ENCODE results near the gene ABCA9. TPM values are rescaled to one million over a fixed set of nuclear protein-coding genes. Genes with fewer than 3 reads are reported as not detected.

ABCA9 gene
- total RNA-seq, 1 donor from 2014 or later: 6.6 TPM

GRCh38 chr17:69065113-69065512 is 4.4 kb upstream of the ABCA9 start:
- DNase-seq: no peak

GRCh38 chr17:69064476-69064875 is 3.7 kb upstream of the ABCA9 start:
- no peak for DNase-seq

DNA sequence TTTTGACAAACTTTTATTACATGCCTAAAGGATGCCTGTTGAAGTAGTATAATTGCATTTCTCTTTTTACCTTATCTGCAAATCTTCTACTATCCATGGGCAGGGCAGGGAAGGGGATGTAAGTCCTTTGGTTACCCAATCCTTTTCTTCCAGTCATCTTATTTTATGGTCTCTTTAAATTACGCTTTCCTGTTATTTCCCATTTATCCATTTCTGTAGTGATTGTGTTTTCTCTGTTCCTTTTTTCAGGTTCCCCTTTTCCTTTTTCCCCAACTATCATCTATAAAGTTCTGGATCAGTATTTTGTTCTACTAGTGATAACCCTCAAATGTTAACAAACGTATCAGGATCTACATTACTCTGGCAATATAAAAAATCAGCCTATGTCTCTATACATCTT is 3.3 kb upstream of the ABCA9 start:
- DNase-seq: no peak

DNA sequence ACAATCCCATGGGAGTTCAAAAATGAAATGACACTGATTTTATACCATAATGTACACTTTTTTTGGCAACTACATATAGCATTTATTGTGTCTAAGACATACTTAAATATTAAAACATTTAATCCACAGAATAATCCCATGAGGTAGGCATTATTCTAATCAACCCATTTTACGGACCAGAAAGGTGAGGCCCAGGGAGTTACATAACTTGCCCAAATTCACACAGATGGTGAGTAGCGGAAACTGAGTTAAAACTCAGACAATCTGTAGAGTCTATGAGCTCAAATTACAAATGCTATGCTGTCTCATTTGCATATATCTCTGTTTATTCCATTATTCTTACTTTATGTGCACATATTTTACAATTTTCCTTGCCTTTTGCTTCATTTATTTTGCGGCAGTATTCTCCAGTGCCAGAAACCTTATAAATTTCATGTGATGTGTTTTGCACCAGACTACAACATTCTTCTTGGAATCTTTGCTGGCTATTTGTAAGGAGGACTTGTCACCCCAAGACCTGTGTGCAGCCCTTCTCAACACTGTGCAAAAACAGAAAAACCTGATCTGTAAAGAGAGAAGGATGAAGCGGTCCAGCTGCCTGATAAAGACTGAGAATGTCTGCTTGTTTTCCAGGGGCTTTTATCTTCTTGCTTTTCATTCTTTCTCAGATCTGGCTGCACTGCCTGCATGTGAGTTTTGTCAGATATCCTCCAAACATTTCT is 2.3 kb upstream of the ABCA9 start:
- DNase-seq: no peak

DNA sequence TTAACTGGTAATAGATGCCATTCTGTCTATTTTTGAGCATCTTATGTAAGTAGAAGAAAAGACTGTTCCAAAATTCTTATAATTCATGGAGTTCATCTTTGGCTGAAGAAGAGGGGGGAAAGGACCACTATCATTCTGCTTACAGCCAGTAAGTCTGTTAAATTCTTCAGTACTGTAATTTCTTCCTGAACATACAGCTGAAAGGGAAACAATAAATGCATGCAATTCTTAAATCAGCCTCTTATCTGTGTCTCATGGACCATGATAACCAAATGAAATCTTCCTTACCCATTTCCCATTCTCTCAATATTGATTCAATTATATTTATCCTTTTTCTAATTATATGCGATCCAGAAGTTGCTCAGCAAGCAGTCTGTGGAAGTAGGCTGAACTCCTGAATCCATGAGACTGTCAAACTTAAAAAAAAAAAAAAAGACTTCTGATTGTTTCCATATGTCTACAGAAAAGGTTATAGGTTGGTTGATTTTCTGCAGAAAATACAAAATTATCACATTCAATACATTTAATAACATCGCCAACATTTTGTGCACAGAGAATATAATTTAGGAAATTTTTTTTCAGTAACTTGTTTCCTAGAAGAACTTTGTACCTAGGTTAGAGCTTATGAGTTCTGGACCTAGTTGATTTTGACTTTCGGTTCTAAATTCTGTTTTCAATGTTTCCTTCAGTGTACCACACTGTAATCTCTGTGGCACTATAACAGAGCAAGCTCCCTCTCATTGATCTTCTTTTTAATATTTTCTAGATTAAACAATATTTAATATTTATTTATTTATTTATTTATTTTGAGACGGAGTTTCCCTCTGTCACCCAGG is 1.2 kb upstream of the ABCA9 start:
- DNase-seq: no peak

- DNase-seq: no peak
Measured at GRCh38 chr17:69059458-69060175, 1.1 kb downstream of the ABCA9 start.

DNA sequence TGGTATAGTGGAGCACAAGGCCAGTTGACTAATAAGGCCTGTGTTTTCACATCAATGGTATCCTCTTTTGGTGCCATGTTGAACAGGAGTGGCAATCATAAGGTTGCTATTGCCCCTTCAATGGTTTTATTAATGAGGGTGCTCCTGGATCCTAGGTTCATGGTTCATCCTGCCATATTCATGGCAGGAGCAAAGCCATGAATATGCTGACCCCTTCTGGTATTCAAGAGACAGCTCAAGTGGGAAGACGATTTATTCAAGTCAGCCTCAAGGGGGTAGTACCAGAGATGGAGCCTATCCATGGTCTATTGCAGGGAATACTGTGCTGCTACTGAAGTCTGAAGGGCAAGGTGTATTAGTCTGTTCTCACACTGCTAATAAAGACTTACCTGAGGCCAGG is 2.6 kb downstream of the ABCA9 start:
- no peak for DNase-seq

DNA sequence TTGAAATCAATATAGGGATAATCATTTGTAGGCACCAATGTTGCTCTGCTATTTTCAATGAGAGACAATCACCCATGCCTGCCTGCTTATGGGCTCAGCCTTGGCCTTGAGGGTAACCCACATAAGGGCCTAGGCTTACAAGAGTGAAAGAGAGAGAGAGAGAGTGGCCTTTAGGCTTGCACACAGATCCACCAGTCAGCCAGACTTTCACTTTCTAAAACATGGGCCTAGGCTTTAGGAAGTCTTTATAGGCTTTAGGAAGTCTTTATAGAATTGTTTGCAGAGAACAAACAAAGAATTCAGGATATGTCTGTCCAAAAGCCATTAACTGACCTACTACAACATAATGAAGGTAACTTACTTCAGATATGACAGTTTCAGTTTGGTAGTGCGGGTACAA is 3.4 kb downstream of the ABCA9 start:
- DNase-seq: no peak

- no peak for DNase-seq
Measured at GRCh38 chr17:69056179-69056823, 4.4 kb downstream of the ABCA9 start.

DNA sequence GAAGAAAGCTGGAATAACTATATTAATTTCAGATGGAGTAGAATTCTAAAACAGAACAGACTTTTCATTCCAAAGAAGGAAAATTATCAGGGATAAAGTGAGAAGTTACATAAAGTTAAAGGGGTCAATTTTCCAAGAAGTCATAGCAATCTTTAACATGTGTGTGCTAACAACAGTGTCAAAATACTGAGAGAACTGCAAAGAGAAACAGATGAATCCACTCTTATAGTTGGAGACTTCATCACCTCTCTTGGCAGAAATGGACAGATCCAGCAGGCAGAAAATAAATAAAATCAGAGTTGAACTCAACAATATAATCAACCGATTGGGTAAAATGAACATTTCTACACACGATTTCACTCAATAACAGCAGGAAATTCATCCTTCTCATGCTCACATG is 5.4 kb downstream of the ABCA9 start:
- DNase-seq: no peak

GRCh38 chr17:69050999-69051775 is 9.5 kb downstream of the ABCA9 start:
- no peak for DNase-seq

DNA sequence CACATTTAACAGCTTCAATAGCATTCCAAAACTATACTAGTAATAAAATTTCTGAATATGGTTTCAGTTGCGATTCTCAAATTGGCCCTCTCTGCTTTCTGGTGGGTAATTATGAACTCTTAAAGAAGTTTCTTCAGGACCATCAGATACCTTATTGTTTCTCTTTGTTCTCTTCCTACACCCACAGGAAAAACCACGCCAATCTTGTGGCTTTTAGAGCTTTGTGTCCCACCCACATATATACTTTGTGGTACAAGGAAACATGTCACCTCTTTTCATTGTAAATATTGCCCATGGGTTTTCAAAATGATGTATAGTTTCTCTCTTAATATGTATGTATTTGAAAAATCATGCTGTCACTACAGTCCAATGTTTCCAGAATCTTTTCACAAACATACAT is 12.1 kb downstream of the ABCA9 start:
- DNase-seq: no peak

GRCh38 chr17:69047368-69048263 is 13.1 kb downstream of the ABCA9 start:
- DNase-seq: no peak

DNA sequence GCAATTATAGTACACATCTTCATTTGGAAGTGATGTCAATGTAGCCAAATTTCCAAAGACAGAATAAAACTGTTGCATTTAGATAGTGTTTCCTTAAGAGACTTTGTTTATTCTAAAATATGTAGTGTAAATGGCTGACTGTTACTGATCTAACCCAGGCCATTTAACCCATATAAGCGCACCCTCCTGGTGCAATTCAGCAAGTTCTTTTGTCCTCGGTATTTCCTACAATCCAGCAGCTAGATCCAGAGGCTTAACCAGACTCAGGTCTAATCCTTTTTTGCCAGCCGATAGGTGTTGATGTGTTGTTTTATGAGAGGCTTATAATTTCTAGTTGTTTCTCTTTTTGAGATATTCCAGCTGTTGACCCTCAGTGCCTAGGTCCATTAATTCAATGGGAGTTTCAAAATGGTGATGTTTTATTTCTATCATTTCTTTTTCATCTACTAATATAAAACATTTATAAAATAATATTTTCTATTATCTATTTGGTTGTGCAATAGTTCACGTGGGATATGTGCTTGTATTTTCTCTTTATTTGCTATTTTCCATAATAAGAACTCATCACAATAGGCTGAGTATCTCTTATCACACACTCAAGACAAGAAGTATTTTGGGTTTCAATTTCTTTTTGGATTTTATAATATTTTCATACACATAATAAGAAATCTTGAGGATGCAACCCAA is 14.5 kb downstream of the ABCA9 start:
- no peak for DNase-seq

- no peak for DNase-seq
Measured at GRCh38 chr17:69045646-69046045, 15.1 kb downstream of the ABCA9 start.

DNA sequence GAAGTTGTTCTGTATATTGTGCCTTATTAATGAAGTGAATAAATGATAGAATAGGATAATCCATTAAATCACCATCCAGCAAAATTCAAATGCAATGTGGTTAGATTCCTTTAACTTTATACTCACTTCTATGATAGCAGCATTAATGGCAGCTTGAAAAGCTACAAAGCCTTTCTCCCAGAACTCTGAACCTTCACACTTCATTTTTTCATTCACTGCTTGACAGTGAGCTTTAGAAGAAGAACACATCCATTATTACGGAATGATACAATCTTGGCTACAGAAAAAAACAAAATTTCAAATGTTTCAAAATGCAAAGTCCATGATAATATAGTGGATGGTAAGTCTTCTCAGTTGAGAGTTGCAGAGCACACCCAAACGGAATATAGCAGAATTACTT is 16.4 kb downstream of the ABCA9 start:
- no peak for DNase-seq

DNA sequence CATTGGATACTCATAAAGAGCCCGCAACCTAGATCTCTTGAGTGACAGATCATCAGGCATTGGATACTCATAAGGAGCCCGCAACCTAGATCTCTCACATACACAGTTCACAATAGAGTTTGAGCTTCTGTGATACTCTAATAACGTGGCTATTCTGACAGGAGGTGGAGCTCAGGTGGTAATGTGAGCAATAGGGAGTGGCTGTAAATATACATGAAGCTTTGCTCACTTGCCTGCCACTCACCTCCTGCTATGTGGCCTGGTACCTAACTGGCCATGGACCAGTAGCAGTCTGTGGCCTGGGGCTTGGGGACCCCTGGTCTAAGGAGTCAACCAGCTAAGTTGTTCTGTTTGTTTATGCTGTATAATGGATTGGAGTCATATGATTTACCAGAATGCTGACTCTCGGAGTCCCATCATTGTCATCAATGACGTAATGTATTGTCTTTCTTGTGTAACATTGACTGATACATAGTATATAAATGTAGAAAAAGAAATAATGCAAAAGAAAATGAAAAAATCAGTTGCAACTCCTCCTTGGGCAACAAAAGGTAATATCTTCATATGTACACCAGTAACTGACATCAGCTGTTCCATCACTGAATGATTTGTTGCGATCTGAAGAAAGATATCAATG is 17.5 kb downstream of the ABCA9 start:
- no peak for DNase-seq

GRCh38 chr17:69042308-69042707 is 18.4 kb downstream of the ABCA9 start:
- no peak for DNase-seq

DNA sequence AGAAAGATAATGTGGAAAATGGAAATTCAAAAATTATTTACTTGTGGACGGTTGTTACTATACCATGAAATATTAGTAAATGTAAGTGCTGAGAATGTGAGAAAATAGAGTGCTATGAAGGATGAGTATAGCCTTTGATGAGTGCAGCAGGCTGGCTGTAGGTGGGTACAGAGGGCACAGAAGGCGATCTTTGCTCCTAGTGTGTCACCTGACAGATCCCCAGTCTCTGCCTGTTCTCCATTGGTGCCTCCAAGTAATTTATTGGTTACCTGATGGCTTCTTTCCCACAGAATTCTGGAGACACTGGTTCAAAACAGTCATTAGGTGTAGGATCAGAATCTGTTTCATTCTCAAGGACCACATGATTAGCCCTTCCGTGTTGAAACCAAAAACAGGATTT is 28.9 kb downstream of the ABCA9 start:
- DNase-seq: no peak

GRCh38 chr17:69030169-69030568 is 30.6 kb downstream of the ABCA9 start:
- DNase-seq: no peak
